GM19455 (cell line): ENCODE measurements around the gene ATF7IP2.
"Not testable (repeated sequence)": the region's sequence is repeated elsewhere in the genome, so short reads cannot be mapped to it uniquely, and the experiment has no call there.

Source experiments
- ATAC-seq: cut with Tn5 transposase; IDR thresholded peaks from one replicate; pipeline ENCODE4 v1.9.1; 2021; ENCODE audit not compliant: unreplicated experiment

The ATF7IP2 gene

GRCh38 chr16:10447289-10447688 lies 61.4 kb downstream of the ATF7IP2 start:
- ATAC-seq, result no peak

- not testable (repeated sequence) for ATAC-seq
Measured at GRCh38 chr16:10452208-10453158, 66.6 kb downstream of the ATF7IP2 start.

GRCh38 chr16:10453159-10453510 lies 67.3 kb downstream of the ATF7IP2 start:
- no peak for ATAC-seq

- no peak for ATAC-seq
Measured at GRCh38 chr16:10465821-10466220, 80.0 kb downstream of the ATF7IP2 start.

GRCh38 chr16:10466313-10466712 lies 80.5 kb downstream of the ATF7IP2 start:
- no peak for ATAC-seq

GRCh38 chr16:10466861-10467260 lies 81.0 kb downstream of the ATF7IP2 start:
- ATAC-seq, result no peak

- ATAC-seq, result not testable (repeated sequence)
Measured at GRCh38 chr16:10476636-10477035, 90.8 kb downstream of the ATF7IP2 start.

GRCh38 chr16:10480151-10480550 lies 94.3 kb downstream of the ATF7IP2 start:
- ATAC-seq, result no peak

GRCh38 chr16:10485159-10485558 lies 99.3 kb downstream of the ATF7IP2 start:
- no peak for ATAC-seq

GRCh38 chr16:10485698-10486382 lies 100.0 kb downstream of the ATF7IP2 start:
- ATAC-seq, result no peak

- ATAC-seq, result no peak
Measured at GRCh38 chr16:10490141-10490540, 104.3 kb downstream of the ATF7IP2 start.

GRCh38 chr16:10493276-10493675 lies 107.4 kb downstream of the ATF7IP2 start:
- ATAC-seq, result no peak

GRCh38 chr16:10494343-10495030 lies 108.6 kb downstream of the ATF7IP2 start:
- ATAC-seq, result no peak

- no peak for ATAC-seq
Measured at GRCh38 chr16:10495031-10495345, 109.1 kb downstream of the ATF7IP2 start.

- ATAC-seq, result no peak
Measured at GRCh38 chr16:10497132-10498101, 111.6 kb downstream of the ATF7IP2 start.

- no peak for ATAC-seq
Measured at GRCh38 chr16:10500582-10500981, 114.7 kb downstream of the ATF7IP2 start.

GRCh38 chr16:10501016-10501607 lies 115.3 kb downstream of the ATF7IP2 start:
- no peak for ATAC-seq

- no peak for ATAC-seq
Measured at GRCh38 chr16:10502776-10503175, 116.9 kb downstream of the ATF7IP2 start.

GRCh38 chr16:10504404-10504885 lies 118.6 kb downstream of the ATF7IP2 start:
- ATAC-seq, result no peak

GRCh38 chr16:10505286-10505685 lies 119.4 kb downstream of the ATF7IP2 start:
- ATAC-seq, result not testable (repeated sequence)
